Measurements from ENCODE around the gene PLEKHG7.
A peak's percentile ranks its signal among the peaks of the same experiment; 100 is the strongest.
"Not testable (repeated sequence)": the region's sequence is repeated elsewhere in the genome, so short reads cannot be mapped to it uniquely, and the experiment has no call there.

The PLEKHG7 gene

GRCh38 chr12:92753976-92754885 is 51.4 kb downstream of the PLEKHG7 start:
- DNase-seq: no peak

GRCh38 chr12:92756898-92757596 is 54.3 kb downstream of the PLEKHG7 start:
- no peak for DNase-seq

- DNase-seq: peak in 1 of 2 experiments; percentile 23
Measured at GRCh38 chr12:92757597-92758121, 54.9 kb downstream of the PLEKHG7 start.

DNA sequence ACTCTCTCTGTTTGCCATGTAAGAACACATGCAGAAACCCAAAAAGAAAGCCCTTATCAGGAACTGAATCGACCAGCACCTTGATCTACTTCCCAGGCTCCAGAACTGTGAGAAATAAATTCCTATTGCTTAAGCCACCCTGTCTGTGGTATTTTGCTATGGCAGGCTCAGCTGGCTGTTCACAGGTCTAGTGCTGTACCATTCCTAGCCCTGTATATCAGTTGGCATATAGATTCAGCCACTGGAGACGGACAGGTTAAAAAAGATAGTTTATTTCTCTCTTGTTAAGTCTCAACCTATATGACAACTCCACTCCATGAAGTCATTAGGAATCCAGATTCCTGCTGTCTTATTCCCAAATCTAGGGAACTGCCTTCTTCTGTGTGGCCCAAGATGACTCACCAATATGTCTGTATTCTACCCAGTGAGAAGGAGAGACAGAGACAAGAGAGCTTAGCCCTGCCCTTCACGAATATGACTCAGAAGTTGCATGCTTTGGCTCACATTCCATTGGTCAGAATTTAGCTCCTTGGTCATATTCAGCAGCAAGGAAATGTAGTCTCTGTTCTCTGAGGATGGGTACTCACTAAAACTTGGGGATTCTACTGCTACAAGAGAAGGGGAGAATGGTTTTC is 57.0 kb downstream of the PLEKHG7 start:
- no peak for DNase-seq

- DNase-seq: no peak
Measured at GRCh38 chr12:92762773-92763172, 60.0 kb downstream of the PLEKHG7 start.

DNA sequence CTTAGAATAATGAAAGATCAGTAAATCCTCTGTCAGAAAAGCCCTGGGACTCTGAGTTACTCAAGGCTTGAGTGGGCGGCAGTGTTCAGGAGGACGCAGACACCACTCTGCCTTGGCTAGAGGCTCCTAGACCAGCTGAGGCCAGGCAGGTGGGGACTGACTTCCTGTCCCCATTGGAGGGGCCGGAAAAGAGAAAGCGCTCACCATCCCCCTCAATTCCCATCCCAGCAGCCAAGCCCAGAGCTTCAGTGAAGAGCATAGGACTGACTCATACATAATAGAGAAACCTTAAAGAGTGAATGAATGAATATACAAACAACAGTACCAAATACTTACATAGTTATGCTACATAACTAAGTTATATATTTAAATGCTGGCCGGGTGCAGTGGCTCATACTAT is 62.0 kb downstream of the PLEKHG7 start:
- DNase-seq: no peak

GRCh38 chr12:92765871-92766270 is 63.1 kb downstream of the PLEKHG7 start:
- DNase-seq: no peak

GRCh38 chr12:92769124-92769901 is 66.5 kb downstream of the PLEKHG7 start:
- DNase-seq: no peak

DNA sequence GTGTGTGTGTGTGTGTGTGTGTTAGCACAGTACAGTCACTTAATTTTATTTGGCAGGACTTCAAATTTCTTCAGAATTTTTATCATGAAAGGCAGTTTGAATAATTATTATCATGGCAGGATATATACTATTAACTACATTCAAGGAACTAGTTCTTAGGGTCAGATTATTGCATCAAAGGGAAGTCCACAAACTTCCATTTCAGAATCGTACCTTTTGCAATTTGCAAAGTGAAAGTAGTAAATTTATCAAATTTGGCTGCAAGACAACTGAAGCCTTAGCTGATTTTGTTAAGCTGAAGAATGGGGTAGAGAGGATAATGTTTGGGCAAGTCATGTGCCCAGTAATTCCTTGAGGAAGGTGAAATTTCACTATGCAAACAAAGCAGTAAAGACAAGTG is 68.2 kb downstream of the PLEKHG7 start:
- DNase-seq: no peak

- DNase-seq: no peak
Measured at GRCh38 chr12:92775416-92775815, 72.6 kb downstream of the PLEKHG7 start.

GRCh38 chr12:92778525-92778924 is 75.7 kb downstream of the PLEKHG7 start:
- peak; percentile 13 to 60 for DNase-seq

DNA sequence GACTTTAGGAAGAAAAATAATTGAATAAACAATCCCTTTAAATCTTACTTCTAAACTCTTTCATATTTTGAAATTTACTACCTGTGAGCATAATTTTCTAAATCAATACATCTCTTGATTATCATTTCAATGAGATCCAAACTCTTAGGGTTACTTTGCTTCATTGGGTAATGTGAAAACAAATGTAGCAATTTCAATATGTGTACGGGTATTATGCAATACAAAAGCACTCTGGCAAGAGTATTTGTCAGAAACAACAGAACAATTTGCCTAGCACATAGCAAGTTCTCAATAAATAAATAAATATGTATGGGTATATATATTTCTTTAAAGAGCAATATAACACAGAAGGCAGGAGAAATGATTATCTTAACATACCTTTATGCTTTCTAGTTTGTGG is 77.1 kb downstream of the PLEKHG7 start:
- no peak for DNase-seq

DNA sequence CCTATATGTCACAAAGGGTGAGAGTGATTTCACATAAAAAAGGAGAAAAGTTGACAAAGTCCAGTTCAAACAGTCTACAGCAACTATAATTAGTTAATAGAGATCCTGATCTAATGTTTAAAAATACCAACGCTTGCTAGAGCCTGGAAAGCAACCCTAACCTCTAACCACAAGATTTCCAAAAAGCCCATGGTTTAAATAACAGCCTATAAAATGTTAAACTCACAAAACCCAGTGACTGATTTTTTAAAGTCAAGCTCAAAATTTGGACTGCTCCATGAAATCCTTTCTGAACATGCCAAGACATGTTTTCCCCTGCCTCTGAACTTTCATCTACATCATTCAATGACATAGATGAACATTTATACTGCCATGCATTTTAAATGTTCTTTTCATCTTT is 81.6 kb downstream of the PLEKHG7 start:
- DNase-seq: no peak

- peak; percentile 44 to 77 for DNase-seq
Measured at GRCh38 chr12:92784797-92785562, 82.2 kb downstream of the PLEKHG7 start.

DNA sequence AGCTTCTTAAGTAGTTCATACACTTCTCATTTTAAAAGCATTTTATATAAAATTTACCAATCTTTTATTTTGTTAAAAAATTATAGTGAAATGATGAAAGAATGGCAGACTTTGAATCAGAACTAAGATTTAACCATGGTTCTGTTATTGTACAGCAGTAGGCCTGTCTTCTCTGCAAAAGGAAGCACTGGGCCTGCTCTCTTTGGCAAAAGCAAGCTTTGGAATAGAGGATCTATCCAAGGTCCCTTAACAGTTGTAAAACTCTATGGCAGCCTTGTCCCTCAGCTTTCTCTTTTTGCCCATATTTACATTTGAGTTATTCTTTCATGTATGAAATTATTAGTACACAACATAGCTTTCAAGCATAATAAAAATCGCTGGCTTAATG is 82.8 kb downstream of the PLEKHG7 start:
- no peak for DNase-seq

GRCh38 chr12:92786045-92786444 is 83.3 kb downstream of the PLEKHG7 start:
- DNase-seq: no peak

- not testable (repeated sequence) for DNase-seq
Measured at GRCh38 chr12:92794356-92794755, 91.6 kb downstream of the PLEKHG7 start.

DNA sequence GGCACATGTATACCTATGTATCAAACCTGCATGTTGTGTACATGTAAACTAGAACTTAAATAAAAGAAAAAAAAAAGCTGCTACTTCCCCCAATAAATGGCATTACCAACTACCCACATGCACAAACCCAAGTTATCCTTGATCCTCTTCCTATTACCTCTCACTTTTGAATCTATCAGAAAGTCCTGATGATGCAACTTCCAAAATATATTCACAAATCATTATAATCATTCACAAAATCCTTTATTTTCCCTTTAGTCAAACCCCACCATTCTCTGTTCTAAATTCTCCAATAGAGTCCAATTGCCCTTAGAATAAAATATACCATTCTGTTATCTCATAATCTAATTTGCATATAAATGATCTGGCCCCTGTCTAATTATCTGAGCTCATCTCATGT is 92.0 kb downstream of the PLEKHG7 start:
- DNase-seq: no peak

GRCh38 chr12:92796650-92797049 is 93.9 kb downstream of the PLEKHG7 start:
- DNase-seq: no peak

DNA sequence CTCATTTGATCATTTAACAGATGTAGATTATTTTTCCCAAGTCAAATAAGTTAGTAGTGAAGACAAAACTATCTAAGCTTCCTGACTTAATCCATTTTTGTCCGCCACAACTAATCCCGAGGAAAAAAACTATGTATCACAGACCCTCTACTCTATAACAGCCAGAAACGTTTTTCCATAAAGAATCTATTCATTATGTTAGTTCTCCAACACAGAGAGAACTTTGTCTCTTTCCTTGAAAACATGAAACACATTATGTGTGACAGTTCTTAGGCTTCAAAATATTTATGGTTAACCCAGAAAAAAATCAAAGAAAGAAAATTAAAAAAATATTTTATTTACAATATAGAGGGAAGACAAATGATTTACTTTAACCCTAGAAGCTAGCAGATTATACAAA is 100.1 kb downstream of the PLEKHG7 start:
- DNase-seq: no peak

GRCh38 chr12:92803903-92804302 is 101.1 kb downstream of the PLEKHG7 start:
- no peak for DNase-seq

DNA sequence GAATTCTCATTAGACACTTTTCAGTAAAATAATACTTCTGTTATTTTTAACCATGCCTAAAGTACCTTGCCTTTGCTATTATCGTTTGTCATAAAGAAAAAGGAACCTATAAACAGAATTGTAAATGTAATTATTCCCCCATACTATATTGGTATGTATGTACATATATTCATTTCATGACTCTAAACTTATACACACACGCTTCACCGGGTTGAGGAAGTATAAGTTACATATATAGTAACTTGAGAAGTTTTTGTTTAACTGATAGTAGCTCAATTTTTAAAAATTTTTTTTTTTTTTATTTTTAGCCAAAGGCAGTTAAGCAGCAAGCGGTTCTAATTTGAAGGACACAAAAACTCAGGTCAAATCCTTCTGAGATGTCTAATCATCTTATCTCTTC is 107.6 kb downstream of the PLEKHG7 start:
- DNase-seq: no peak
